Activated CD8-positive, alpha-beta memory T cell treated with anti-CD3 and anti-CD28 coated beads for 24 hours (primary cell): ENCODE data around the gene MAPK4.

Experiments used
- DNase-seq: peaks from one replicate; pipeline ENCODE4 v3.0.0-alpha.2; 2020

Gene MAPK4

DNA sequence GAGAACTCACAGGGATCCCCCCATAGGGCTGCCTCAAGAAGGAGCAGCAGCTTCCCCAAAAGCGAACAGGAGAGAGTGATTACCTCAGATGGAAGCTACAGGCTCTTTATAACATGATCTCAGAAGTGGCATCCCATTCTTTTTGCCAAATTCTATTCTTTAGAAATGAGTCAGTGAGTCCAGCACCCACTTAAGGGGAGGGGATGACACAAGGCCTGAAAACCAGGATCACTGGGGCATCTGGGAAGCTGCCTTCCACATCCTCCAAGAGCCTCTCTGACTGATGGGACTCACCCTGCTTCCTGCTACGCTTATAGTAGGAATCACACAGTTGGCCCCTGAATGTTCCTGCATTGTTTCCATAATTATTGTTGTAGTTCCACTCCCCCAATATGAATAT lies 96.5 kb downstream of the MAPK4 start:
- no peak for DNase-seq

DNA sequence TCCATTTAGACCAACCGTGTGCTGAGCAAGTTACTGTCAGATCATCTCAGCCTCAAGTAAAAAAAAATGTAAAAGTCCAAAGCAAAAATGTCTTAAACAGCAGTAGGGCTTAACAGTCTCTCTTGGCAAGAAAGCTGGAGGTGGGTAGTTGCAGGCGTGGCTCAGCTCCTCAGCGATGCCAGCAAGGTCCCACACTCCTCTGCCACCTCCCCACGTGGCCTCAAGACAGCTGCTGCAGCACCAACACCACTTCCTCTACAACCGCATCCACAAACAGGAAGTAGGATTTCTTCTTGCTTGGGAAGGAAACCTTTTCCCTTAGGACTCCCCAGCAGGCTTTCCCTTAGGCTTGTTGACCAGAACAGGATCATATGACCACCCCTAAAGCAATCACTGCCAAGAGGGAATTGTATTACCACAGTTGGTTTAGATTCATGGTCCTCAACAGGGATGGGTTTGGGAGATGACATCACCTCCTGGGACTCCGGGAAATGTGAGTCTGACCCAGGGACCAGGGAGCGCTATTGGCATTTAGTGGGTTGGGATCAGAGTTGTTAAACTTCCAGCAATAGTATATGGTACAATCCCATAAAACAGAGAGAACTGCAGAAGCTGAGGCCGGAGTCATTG lies 97.1 kb downstream of the MAPK4 start:
- DNase-seq: no peak

DNA sequence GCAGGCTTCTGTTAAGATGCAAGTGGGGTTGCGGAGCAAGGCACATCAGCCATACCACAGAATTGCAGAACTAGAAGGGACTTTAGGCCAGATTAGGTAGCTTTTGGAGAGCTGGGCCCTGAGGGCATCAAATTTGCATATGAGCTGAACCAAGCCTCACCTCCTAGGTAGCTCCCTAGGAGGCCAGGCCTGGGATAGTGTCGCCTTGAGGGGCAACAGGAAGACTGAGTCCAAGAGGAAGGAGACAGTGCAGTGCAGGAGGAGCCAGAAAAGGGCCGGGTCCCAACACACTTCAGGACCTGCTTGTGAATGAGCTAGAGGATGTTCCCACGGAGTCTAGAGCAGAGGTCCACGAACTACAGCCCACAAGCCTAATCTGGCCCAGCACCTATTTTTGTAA lies 98.7 kb downstream of the MAPK4 start:
- DNase-seq: no peak

DNA sequence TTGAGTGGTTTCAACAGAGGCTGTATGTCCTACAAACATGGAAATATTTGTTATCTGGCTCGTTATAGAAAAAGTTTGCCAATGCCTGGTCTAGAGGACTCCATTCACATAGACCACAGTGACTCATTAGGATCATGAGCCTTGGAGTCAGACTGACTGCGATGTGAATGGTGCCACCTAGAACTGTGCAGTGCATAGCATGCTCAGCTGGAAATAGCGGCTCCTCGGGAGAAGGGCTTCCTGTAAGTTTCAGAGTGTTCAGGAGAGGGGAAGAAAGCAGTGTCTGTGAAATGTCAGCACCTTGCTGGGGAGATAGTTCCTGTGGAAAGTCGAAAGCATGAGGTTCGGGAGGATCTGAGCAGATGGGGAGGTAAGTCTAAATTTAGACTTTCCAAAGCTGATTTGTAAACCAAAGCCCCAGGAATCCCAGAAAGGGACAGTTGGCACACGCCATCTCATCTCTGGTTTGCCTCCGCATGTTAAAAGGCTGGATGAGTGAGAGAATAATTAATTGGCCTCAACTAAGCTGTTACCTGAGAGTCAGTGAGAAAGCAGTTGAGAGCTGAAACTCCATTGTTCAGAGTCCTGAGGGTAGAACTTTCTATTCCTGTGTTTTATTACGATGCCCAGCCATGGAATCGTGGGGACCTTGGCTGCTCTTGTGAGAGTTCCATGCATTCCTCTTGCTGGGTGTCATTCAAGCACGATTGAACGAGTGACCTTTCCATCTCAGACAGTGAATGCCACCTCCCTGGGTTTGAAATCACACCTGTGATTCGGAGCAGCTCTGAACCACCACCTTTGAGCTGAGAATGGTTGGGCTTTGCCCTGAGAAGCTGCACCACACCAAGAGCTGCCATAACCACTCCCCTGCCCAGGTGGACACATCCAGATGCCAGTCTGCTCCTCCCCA lies 99.5 kb downstream of the MAPK4 start:
- no peak for DNase-seq

DNA sequence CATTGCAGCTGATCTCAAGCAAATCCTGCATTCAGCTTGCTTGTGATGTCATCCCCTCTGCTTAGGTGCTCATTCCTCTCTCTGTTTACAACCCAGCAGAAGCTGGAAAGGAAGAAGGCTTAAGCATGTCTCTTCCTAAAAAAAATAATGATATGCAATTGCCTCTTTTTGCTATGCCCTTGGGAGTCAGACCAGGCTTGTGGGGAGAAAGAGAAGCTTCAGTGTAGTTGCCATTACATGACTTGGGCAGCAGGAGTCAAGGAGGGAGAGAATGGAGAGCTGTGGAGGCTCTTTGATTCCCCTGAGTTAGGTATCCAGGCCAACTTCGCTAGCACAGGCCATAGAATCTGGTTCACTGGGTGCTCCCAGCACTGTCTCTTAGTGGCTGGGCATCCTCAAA lies 101.1 kb downstream of the MAPK4 start:
- DNase-seq: no peak

DNA sequence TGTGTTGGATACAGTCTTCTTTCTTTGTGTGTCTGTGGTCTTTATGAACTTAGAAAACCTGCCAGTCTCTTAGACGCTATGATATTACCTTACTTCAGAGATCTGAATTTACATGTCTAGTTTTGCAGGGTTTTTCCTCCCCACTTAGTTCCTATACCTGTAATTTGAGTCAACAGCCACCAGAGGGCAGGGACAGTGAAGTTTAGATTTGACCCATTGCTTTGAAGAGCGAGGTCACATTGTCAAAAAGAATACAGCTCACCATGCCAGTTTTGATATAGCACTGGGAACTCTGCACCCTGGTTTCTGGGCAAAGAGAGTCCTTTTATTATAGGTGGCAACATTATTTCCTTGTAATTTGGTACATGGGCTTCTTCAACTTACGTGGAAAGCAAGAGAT lies 102.3 kb downstream of the MAPK4 start:
- no peak for DNase-seq

DNA sequence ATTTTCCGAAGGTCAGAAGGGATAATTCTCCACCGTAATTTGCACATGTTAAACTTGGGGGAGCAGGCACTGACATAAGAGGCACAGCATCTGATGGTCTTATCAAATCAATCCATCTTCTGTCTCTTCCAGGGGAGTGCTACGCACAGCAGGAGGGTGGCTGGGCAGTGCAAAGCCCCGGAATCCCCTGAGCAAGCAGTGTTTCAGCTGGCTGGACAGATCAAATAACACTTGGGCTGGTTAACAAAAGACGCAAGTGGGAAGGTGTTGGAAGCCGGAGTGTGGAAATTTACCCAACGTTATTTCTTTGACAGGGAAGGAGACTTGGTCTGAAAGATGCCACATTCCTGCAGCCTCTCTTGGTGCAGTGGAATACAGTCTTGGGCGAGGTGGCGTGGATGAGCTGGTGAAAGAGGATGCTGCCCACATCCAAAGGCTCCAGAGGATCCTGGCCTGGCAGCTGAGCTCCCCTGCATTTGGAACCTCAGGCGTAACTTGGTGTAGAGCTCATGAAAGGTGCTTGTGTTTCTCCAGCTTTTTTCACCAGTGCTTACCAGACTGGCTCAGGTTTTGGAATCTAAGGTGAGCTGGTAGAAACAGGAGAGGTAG lies 103.0 kb downstream of the MAPK4 start:
- DNase-seq: no peak

DNA sequence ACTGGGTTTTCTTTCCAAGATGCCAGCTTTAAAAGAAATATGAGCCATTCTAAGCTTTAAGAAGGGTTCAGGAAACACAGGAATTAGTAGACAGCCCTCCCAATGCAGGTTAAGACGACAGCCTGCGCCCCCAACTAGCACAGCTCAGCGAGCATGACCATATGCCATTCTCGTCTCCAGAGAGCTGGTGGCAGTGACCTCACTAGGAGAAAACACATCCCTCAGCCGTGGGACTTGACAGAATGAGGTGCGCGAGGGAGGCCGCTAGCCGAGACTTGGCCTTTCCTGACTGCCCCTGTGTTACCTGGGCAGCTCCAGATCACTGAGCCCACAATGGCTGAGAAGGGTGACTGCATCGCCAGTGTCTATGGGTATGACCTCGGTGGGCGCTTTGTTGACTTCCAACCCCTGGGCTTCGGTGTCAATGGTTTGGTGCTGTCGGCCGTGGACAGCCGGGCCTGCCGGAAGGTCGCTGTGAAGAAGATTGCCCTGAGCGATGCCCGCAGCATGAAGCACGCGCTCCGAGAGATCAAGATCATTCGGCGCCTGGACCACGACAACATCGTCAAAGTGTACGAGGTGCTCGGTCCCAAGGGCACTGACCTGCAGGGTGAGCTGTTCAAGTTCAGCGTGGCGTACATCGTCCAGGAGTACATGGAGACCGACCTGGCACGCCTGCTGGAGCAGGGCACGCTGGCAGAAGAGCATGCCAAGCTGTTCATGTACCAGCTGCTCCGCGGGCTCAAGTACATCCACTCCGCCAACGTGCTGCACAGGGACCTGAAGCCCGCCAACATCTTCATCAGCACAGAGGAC lies 103.9 kb downstream of the MAPK4 start:
- no peak for DNase-seq

DNA sequence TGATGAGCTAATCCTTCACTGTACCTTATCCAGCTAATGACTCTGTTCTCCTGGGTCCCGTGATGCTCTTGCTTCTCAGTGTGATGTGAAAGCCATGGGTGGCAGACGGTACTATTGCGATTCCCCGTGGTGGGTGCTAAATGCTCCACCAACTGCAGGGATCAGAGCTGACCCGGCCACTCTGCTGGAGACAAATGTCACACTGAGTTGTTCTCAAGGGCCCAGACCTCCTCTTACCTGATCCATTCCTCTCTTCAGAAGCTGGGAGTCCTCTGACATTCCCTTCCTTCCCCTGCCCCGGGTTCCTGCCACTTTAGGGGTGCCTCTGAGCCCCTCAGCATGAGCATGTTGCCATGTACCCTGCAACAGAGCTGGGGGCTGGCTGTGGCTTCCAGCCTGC lies 105.1 kb downstream of the MAPK4 start:
- DNase-seq: no peak

DNA sequence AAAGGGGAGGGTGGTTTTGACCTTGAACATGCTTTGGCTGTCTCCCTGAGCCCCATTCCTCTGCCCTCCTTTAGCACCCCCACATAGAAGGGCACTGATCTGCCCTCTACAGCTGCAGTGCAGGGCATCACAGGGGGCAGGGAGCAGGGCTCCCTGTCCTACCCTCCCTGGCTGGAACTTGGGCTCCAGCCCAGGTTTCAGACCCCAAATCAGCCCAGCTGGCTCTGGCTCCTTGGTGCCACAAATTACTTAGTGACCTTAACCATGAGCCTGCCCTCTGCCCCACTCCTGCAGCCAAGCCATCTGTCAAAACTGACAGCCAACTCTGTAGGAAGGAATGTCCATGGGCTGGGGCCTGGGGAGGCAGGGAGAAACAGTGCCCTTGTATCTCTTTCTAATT lies 105.6 kb downstream of the MAPK4 start:
- DNase-seq: no peak

DNA sequence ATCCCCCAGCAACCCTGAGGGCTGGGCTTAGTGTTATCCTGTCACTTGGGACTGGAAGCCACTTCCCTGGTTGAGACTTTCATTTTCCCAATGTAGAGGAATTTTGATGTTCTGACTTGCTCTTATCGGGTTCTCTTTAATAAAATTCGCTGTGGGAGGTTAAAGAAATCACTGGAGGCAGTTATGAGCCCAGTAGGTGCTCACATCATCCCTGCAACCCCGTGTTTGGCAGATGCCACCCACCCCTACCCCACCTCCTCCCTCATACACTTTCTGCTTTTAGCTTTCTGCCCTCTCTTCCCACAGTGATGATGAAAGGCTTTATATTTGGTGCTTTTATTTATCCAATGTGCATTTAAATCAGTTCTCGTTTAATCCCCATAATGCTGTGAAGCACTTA lies 106.6 kb downstream of the MAPK4 start:
- no peak for DNase-seq

DNA sequence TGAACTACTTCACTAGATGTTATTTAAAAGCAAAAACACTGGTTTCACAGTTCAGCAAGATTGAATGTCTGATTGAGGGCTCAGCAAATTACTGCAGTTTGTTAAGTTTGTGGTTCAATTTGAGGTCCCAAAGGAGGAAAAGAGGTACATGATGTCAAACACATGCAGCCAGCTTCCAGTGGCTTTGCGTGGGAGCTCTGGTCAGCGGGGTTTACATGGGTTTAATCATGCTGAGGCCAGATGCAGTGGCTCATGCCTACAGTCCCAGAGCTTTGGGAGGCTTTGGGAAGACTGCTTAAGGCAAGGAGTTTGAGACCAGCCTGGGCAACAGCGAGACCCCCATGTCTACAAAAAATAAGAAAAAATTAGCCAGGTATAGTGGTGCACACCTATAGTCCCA lies 111.5 kb downstream of the MAPK4 start:
- no peak for DNase-seq

DNA sequence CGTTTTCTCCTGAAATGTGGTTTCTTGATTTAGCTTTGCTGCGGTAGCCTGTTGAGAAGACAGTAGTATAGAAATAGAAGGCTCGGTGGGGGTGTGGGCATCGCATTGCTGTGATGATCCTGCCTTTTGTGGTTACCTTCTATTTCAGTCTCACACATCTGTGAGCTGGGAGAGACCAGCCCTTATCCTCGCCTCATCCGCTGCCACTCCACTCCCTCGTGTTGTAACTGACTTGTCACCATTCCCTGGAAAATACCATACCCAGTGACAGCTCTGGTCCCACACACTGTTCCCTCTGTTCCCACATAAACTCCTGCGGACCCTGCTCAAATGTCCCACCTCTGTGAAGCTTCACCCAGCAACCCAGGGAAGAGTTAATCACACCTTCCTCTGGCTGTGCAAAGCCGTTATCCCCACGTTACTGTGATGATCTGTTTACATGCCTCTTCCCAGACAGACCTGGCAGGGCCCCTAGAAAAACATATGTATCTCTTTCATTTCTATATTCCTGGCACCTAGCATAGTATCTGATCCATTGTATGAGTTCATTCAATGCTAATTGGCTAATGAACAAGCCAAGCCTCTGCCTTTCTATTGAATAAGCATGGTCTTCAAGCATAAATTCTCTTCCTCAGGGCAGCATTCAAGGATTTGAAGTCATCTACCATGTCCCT lies 114.6 kb downstream of the MAPK4 start:
- DNase-seq: no peak

DNA sequence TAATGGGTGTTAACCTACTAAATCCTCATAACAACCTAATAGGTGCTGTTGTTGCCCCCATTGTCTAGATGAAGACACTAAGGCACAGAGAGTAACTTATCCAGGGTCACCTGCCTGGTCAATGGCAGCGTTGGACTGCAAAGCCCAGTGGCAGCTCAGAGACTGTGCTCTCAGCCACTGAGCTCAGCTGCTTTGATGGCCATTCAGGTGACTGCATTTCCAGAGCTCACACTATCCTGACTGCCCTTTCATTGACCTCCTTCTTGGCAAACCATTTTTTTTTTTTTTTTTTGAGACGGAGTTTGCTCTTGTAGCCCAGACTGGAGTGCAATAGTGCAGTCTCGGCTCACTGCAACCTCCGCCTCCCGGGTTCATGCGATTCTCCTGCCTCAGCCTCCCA lies 115.2 kb downstream of the MAPK4 start:
- DNase-seq: no peak

DNA sequence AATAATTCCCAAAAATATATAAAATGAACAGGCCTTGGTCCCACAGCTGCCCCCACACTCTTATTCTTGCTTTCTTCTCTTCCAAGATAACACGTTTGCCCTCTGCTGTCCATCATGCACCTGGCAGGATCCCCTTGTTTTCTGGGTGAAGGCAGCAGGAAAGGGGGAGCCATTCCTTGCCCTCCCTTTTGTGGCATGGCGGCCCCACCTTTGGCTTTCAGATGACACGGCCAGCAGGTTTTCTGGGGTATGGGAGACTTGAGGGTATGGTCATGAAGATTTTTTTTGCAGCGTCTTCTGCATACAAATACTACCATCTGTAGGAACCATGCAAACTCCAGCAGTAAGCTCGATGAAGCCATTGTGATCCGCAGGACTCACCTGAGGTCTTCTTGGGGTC lies 118.8 kb downstream of the MAPK4 start:
- no peak for DNase-seq

DNA sequence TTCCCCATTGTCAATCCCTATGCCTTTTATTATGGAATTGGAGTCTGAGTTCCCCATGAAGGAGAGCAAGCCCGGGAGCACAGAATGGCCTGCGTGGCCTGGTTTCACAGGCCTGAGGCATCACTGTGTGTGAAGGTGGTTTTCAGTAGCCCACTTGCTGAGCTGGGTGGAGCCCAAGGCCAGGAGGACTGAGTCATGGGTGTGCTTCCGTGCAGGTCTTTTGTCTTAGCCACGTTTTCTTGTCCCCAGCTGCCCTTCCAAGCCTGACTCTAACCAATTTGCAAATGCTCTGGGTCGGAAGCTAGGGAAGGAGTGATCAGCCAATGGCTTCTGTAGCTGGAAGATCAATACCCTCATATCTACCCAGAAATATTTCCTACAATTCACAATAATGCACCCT lies 119.2 kb downstream of the MAPK4 start:
- no peak for DNase-seq

DNA sequence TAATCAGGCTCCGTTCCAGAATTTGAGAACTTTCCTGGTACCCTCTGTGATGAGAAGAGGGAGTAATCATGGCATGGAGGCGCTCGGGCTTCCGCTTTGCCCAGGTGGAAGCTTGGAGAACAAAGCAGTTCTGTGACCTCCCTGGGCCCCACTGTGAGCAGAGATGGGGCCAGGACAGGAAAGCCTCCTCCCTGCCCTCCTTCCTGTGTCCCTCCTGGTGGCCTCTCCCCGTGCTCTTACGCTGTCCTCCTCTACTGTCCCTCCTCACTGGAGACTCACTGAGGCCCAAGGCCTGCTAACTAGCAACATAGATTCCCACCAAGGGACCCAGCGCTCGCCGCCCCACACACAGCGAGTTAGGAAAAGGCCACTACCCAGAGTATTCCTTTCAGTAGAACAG lies 119.8 kb downstream of the MAPK4 start:
- no peak for DNase-seq

DNA sequence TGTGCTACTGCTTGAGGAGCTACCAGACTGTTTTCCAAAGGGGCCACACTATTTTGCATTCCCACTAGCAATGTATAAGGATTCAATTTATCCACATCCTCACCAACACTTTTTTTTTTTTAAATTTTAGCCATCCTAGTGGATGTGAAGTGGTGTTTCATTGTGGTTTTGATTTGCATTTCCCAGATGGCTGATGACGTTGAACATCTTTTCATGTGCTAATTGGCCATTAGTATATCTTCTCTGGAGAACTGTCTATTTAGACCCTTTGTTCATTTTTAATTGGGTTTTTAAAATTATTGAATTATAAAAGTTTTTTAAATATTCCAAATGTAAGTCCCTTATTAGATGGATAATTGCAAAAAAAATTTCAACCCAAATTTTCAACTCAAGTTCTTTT lies 121.1 kb downstream of the MAPK4 start:
- DNase-seq: no peak

DNA sequence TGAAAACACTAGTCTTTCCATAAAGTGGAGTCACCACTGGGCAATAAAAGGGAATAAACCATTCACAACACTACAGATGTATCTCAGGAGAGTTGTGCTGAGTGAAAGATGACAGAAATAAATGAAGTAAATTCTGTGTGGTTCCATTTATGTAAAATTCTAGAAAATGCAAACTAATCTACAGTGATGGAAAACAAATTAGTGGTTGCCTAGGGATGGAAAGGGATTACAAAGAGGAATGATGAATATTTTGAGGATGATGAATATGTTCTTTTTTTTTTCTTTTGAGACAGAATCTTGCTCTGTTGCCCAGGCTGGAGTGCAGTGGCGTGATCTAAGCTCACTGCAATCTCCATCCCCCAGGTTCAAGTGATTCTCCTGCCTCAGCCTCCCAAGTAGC lies 123.0 kb downstream of the MAPK4 start:
- DNase-seq: no peak

DNA sequence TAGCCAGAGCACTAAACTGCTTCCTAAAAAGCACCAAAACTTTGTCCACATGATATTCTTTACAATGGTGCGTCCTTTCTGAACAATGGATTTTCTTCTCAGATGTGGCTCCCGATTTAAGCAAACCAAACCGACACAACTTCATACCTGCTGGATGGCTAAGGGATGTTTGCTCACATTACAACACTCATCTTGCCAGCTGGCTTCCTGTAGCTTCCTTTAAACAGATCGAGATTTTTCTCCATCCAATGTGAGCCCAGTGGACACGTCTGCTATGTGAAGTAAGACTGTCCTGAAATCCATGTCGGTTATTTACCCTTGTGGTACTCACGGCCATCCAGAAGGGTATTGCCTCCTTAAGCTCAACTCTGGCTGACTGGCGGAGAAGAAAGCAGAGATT lies 126.5 kb downstream of the MAPK4 start:
- DNase-seq: no peak

DNA sequence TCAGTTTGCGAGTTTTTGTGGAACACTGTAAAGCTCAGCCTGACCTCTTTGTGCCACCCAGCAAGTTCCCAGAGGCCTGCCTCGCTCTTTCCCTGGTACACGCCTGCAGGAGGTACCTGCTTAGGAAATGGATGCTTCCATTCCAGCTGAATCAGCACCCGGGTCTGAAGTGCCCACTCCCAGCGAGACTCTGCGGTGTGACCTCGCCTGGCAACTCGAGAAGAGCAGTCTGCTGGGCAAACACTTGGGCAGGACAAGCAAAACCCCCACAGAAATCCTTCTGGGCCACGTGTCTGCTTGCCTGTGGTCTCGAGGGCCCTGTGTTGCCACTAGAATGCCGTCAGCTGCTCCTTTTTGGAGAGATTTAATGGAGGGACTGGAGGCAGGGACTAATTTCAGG lies 127.6 kb downstream of the MAPK4 start:
- no peak for DNase-seq

DNA sequence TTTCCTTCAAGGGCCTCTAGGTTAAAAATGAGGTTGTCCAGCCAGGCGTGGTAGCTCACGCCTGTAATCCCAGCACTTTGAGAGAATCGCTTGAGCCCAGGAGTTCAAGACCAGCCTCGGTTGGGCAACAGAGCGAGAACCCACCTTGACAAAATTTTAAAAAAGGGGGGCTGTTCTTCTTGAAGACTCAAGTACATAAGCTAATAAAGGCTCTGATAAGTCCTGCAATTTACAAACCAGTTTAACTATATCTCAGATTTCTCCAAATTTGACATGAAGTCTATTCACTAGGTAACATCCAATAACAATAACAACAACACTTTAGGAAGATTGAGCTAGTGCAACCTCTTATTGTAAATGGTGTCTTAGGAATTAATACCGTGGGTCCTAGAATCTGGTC lies 129.7 kb downstream of the MAPK4 start:
- no peak for DNase-seq

DNA sequence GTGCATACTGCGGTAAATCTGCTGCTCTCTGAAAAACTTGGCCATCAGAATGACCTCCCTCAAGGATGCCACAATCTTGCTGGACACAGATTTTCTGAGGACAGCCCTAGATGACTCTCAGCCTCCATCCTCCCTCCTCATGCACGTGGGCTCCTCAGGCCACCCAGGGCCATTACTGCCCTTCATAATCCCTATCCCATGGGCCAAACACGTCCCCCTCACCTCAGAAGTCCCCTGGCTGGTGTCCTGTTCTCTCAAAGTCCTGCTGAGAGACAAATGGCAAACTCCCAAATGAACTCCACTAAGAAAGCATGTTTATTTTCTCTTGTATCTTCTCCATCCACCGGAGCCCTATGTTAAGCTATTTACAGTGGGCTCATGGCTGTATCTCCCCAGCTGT lies 134.3 kb downstream of the MAPK4 start:
- no peak for DNase-seq
